GM23338 (cell line): ENCODE measurements around the gene MYRFL. TPM values are rescaled to one million over a fixed set of nuclear protein-coding genes. Genes with fewer than 3 reads are reported as not detected.

Experiments
- ATAC-seq: fragments of 200-7000 bp; cut with Tn5 transposase; 3 replicates; pipeline ENCODE4 v1.9.1; 2020
- DNase-seq: peaks from one replicate; pipeline ENCODE4 v3.0.0-alpha.2; 2015; ENCODE audit warnings: low spot score
- H2AFZ ChIP-seq: fragments of 200-600 bp; sonication (generic); 2 replicates; pipeline ENCODE4 v1.8.0; 2016; ENCODE audit warnings: antibody characterized with exemption, mild to moderate bottlenecking, moderate library complexity
- H3F3A ChIP-seq: fragments of 200-600 bp; sonication (generic); replicated peaks from 2 replicates; pipeline ENCODE4 v1.8.0; 2017; ENCODE audit warnings: antibody characterized with exemption, mixed run types, low read depth
- H3K27ac ChIP-seq: fragments of 200-600 bp; sonication (generic); 2 replicates; pipeline ENCODE4 v1.6.1; 2016; ENCODE audit warnings: low read depth
- H3K27me3 ChIP-seq: fragments of 200-600 bp; sonication (generic); 2 replicates; pipeline ENCODE4 v1.8.0; 2016; ENCODE audit warnings: mild to moderate bottlenecking, mixed run types, moderate library complexity; ENCODE audit not compliant: insufficient read depth
- H3K36me3 ChIP-seq: fragments of 200-600 bp; sonication (generic); 2 replicates; pipeline ENCODE4 v1.8.0; 2016; ENCODE audit warnings: mild to moderate bottlenecking; ENCODE audit not compliant: insufficient read depth
- H3K4me1 ChIP-seq: fragments of 200-600 bp; sonication (generic); 2 replicates; pipeline ENCODE4 v1.8.0; 2016; ENCODE audit warnings: mild to moderate bottlenecking, moderate library complexity; ENCODE audit not compliant: insufficient read depth
- H3K4me2 ChIP-seq: fragments of 200-600 bp; sonication (generic); 2 replicates; pipeline ENCODE4 v1.7.1; 2017; ENCODE audit warnings: mixed run types
- H3K4me3 ChIP-seq: fragments of 200-600 bp; sonication (generic); 2 replicates; pipeline ENCODE4 v1.6.1; 2016; ENCODE audit warnings: mixed run types
- H3K79me2 ChIP-seq: fragments of 200-600 bp; sonication (generic); replicated peaks from 2 replicates; pipeline ENCODE4 v1.8.0; 2017; ENCODE audit warnings: mild to moderate bottlenecking; ENCODE audit not compliant: insufficient read depth
- H3K9me2 ChIP-seq: fragments of 200-600 bp; sonication (generic); 2 replicates; pipeline ENCODE4 v1.8.0; 2017; ENCODE audit not compliant: insufficient read depth
- H4K20me1 ChIP-seq: fragments of 200-600 bp; sonication (generic); replicated peaks from 2 replicates; pipeline ENCODE4 v1.8.0; 2017; ENCODE audit warnings: mild to moderate bottlenecking; ENCODE audit not compliant: insufficient read depth
- H3K27ac Mint-ChIP-seq: 2 replicates; pipeline ENCODE4 v1.8.0; 2020; ENCODE audit warnings: inconsistent platforms, mild to moderate bottlenecking, moderate library complexity, mixed read lengths
- H3K27me3 Mint-ChIP-seq: 3 replicates; pipeline ENCODE4 v1.8.0; 2022; ENCODE audit warnings: low read depth, mild to moderate bottlenecking, moderate library complexity, mixed read lengths, inconsistent platforms; ENCODE audit not compliant: insufficient read depth, poor library complexity
- H3K36me3 Mint-ChIP-seq: 3 replicates; pipeline ENCODE4 v1.8.0; 2021; ENCODE audit warnings: low read depth, mild to moderate bottlenecking, inconsistent platforms, moderate library complexity, mixed read lengths
- H3K4me1 Mint-ChIP-seq: 3 replicates; pipeline ENCODE4 v1.8.0; 2020; ENCODE audit warnings: mild to moderate bottlenecking, inconsistent platforms, mixed read lengths
- H3K4me3 Mint-ChIP-seq: 3 replicates; pipeline ENCODE4 v1.8.0; 2021; ENCODE audit warnings: moderate library complexity, mild to moderate bottlenecking, inconsistent platforms, mixed read lengths
- H3K9me3 Mint-ChIP-seq: 3 replicates; pipeline ENCODE4 v1.8.0; 2020; ENCODE audit warnings: moderate library complexity, mild to moderate bottlenecking, inconsistent platforms, mixed read lengths
- CREB1 ChIP-seq: fragments of 250-450 bp; sonication (Bioruptor Pico); IDR thresholded peaks from 2 replicates; pipeline ENCODE4 v1.5.0; 2020; ENCODE audit warnings: low read depth, mild to moderate bottlenecking, moderate library complexity
- CTCF ChIP-seq, 2 experiments: fragments of 200-600 bp in 1 of 2; sonication (generic) in 1 of 2; conservative IDR thresholded peaks; 2 replicates each; pipeline versions ENCODE4 v1.5.1 to v1.6.1; 2016 to 2017; ENCODE audit warnings: antibody characterized with exemption in 2 of 2, low read depth in 2 of 2, mild to moderate bottlenecking in 2 of 2, moderate library complexity in 1 of 2
- EZH2 ChIP-seq: fragments of 200-600 bp; sonication (generic); IDR thresholded peaks from one replicate; pipeline ENCODE4 v1.8.0; 2017; ENCODE audit warnings: antibody characterized with exemption, mild to moderate bottlenecking, low read depth; ENCODE audit not compliant: unreplicated experiment
- EZH2phosphoT487 ChIP-seq: fragments of 200-600 bp; sonication (generic); IDR thresholded peaks from one replicate; pipeline ENCODE4 v1.8.1; 2018; ENCODE audit warnings: antibody characterized with exemption; ENCODE audit not compliant: unreplicated experiment
- ZNF114 ChIP-seq: fragments of 250-450 bp; sonication (Bioruptor Pico); IDR thresholded peaks from 2 replicates; pipeline ENCODE4 v1.5.0; 2020; ENCODE audit warnings: mild to moderate bottlenecking, moderate library complexity
- ZNF462 ChIP-seq: fragments of 250-450 bp; sonication (Bioruptor Pico); IDR thresholded peaks from 2 replicates; pipeline ENCODE4 v1.5.0; 2020; ENCODE audit warnings: mild to moderate bottlenecking, moderate library complexity
- polyA plus RNA-seq: library from polyadenylated mRNA; unstranded; fragments of >200 nt; fragmentation: Nextera tagmentation; extraction: Ambion mirVana; gene quantifications from 2 replicates; pipeline ENCODE4 v1.2.1, GENCODE V29; 2016
- total RNA-seq: library from RNA; depleted of rRNA; stranded (reverse); fragments of >200 nt; shearing (Covaris generic); gene quantifications from 2 replicates; pipeline ENCODE4 v1.2.3, GENCODE V29; 2014
- TF ChIP-seq, protein P1 (sequence below): IDR thresholded peaks from one replicate; pipeline ENCODE4 v1.6.1; 2018; ENCODE audit warnings: antibody characterized with exemption; ENCODE audit not compliant: unreplicated experiment
- TF ChIP-seq, protein P2 (sequence below): IDR thresholded peaks from 2 replicates; pipeline ENCODE4 v1.6.1; 2016; ENCODE audit warnings: antibody characterized with exemption

MYRFL gene
- total and polyA plus RNA-seq, 2 experiments from 2014 or later = 2.3 to 2.8 TPM

GRCh38 chr12:69783365-69783764, 41.7 kb upstream of the MYRFL start (continued):
- TF ChIP-seq, protein P1, sequence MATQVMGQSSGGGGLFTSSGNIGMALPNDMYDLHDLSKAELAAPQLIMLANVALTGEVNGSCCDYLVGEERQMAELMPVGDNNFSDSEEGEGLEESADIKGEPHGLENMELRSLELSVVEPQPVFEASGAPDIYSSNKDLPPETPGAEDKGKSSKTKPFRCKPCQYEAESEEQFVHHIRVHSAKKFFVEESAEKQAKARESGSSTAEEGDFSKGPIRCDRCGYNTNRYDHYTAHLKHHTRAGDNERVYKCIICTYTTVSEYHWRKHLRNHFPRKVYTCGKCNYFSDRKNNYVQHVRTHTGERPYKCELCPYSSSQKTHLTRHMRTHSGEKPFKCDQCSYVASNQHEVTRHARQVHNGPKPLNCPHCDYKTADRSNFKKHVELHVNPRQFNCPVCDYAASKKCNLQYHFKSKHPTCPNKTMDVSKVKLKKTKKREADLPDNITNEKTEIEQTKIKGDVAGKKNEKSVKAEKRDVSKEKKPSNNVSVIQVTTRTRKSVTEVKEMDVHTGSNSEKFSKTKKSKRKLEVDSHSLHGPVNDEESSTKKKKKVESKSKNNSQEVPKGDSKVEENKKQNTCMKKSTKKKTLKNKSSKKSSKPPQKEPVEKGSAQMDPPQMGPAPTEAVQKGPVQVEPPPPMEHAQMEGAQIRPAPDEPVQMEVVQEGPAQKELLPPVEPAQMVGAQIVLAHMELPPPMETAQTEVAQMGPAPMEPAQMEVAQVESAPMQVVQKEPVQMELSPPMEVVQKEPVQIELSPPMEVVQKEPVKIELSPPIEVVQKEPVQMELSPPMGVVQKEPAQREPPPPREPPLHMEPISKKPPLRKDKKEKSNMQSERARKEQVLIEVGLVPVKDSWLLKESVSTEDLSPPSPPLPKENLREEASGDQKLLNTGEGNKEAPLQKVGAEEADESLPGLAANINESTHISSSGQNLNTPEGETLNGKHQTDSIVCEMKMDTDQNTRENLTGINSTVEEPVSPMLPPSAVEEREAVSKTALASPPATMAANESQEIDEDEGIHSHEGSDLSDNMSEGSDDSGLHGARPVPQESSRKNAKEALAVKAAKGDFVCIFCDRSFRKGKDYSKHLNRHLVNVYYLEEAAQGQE = no peak

GRCh38 chr12:69789351-69789750, 35.7 kb upstream of the MYRFL start:
- Mint-ChIP-seq H3K27ac (no peak overlapping the region), H3K4me3 (no peak overlapping the region), H3K4me1 (no peaks in the 10 kb centered on the region), H3K27me3 (no peaks in the 10 kb centered on the region), H3K9me3 (peaks cover 36% of the 10 kb centered on the region), H3K36me3 (peaks cover 45% of the 10 kb centered on the region)
- ATAC-seq (no peak), DNase-seq (no peak)
- Histone ChIP-seq H3K4me3 (no peak overlapping the region), H3K9me2 (no peaks in the 10 kb centered on the region), H3K27me3 (no peaks in the 10 kb centered on the region), H3K4me2 (no peak overlapping the region), H2AFZ (no peak overlapping the region), H3K36me3 (peaks cover 11% of the 10 kb centered on the region; the same call in 1 of the 2 replicates), H4K20me1 (no peaks in the 10 kb centered on the region; the same call in 1 of the 2 replicates), H3K79me2 (no peaks in the 10 kb centered on the region), H3K27ac (no peak overlapping the region), H3K4me1 (no peaks in the 10 kb centered on the region), H3F3A (no peaks in the 10 kb centered on the region)
- no peak for TF ChIP-seq CTCF (conservative IDR thresholded peaks at IDR 0.05; ENCODE audit: low read depth in 2 of 2)
- TF ChIP-seq EZH2phosphoT487 = no peak
- TF ChIP-seq EZH2 = no peak
- no peak for TF ChIP-seq ZNF462 (CRISPR knock-in tag)
- TF ChIP-seq CREB1 = no peak
- TF ChIP-seq, protein P1 = no peak
- TF ChIP-seq, protein P2, sequence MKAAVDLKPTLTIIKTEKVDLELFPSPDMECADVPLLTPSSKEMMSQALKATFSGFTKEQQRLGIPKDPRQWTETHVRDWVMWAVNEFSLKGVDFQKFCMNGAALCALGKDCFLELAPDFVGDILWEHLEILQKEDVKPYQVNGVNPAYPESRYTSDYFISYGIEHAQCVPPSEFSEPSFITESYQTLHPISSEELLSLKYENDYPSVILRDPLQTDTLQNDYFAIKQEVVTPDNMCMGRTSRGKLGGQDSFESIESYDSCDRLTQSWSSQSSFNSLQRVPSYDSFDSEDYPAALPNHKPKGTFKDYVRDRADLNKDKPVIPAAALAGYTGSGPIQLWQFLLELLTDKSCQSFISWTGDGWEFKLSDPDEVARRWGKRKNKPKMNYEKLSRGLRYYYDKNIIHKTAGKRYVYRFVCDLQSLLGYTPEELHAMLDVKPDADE = no peak
- TF ChIP-seq ZNF114 = no peak
